Measurements from ENCODE around the gene RCOR1.

RCOR1 gene

DNA sequence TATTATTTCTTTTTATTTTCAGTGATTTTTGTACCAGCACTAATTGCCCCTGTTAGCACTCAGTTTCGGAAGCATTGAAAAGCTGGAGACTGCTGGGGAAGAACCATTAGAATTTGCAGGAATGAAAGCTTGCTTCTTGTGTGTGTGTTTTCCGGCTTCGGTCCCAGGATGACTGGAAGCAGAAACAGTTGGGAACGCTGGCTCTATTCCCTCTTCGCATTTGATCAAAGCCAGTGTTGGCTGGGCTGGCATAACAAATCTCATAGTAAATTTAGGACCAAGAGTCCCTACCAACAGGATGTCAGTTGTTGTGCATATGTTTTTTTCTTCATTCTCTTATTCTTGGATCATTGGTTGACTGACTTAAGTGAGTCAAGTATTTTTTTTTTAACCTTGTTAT, 131.2 kb downstream of the RCOR1 start:
- DNase-seq (ENCODE audit: low read depth, low spot score), result no peak

DNA sequence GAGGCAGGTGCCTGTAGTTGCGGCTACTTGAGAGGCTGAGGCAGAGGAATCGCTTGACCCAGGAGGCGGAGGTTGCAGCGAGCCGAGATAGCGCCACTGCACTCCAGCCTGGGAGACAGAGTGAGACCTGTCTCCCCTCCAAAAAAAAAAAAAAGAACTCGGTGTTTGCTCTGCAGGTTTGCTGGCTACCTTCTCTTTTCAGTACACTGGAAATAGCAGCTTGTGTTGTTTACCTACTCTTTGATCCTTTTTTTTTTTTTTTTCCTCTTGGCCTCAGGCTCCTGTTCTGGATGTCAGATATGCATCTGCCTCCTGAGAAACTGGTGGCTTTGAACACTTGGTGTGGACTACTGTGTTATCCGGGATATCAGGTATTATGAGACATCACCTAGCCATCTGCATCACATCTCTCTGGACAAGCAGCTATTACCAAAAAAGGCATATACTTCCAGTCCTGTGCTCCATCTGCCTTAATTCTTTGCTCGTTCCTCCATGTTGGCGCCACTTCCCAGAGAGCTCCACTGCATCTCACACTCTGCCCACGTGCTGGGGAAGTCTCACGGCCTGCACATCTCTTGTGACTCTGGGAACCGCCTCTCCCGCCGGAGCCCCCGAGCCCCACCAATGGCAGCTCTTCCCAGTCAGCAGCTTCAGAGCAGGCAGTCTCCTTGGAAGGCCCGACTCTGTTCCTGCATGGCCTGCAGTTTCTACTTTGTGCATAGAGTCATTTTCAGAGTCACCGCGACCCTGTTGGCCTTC, 133.9 kb downstream of the RCOR1 start:
- no peak for DNase-seq (ENCODE audit: low read depth, low spot score)

DNA sequence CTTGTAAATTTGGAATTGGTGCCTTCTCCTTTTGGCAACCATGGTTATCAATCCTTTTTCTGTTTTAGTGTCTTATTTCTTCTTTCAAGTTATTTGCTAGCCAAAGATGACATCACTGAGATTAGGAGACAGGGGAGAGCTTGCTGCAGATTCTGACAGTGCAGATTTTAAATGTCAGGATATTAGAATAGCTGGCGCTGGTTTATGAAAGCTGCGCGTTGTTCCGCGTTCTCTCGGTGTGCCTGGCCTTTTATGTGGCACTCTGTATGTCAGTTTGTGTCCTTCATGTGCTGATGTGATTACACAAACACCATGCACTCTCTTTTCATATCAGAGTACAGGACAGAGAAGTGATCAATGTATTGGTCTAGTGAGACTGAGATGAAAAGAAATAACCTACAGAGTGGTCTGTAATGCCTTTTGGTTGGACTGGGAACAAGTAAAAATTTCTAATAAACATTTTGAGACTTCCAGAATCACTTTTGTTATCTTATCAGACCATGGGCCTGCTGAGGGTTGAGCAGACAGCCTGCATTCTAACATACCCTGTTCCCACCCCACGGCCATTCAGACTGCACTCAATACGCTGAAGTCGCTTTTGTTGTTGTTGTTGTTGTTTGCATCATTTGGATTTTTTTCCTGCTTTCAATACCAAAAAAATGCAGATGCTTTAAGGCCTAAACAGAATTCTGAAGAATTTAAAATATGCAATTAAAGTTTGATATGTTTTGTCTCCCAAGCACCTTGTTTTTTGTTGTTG, 135.1 kb downstream of the RCOR1 start:
- no peak for DNase-seq (ENCODE audit: low read depth, low spot score)

DNA sequence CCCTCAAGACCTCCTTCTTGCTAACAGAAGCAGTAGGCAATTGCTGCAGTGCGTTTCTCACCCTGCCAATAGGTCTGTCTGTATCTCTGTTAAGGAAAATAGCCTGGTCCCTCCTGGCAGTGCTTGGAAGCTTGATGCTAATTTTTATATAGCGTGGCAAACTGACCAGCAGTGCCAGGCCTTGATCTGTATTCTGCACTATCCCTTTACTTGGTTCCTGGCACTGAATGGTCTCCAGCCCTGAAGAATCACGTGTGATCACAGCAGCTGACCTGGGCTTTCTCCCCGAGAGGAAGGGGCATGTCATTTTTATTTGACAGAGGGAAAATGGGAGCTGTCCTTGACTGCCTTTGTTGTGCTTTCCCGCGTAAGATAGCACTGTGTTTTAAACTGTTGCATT, 136.1 kb downstream of the RCOR1 start:
- no peak for DNase-seq (ENCODE audit: low read depth, low spot score)

DNA sequence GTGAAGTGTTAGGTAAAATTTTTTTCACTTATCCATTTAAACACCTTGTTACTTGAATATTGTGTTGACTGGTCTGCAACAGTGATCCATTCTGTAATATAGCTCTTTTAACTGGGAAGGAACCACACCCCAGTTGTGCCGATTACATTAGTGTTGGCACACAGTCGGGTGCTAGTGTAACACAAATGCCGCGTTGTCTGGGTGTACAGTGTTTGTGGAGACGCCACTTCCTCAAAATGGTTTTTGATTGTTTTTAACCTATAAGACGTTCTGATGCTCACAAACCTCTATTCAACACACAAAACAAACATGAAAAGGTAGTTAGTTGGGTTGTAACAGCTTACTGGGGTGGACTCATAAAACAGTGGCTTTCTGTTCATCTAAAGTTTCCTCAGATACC, 136.8 kb downstream of the RCOR1 start:
- no peak for DNase-seq (ENCODE audit: low read depth, low spot score)

DNA sequence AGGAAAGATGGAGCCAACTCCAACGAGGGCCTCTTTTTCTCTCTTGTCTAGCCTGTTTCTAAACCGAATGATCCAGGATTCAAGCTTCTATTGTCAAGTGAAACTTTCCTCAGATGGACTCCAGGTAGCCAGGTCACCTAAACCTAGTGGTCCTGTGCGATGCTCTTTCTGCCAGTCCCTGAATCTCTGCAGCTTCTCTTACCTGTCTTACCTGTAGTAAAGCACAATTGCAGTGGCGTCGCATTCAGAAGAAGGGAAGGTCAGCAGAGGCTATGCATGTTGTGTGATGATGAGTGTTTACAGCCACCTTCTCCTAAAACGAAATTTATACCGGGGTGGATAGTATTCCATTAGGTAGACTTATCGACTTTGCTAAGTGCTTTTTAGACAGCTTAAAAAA, 137.4 kb downstream of the RCOR1 start:
- DNase-seq (ENCODE audit: low read depth, low spot score), result no peak

DNA sequence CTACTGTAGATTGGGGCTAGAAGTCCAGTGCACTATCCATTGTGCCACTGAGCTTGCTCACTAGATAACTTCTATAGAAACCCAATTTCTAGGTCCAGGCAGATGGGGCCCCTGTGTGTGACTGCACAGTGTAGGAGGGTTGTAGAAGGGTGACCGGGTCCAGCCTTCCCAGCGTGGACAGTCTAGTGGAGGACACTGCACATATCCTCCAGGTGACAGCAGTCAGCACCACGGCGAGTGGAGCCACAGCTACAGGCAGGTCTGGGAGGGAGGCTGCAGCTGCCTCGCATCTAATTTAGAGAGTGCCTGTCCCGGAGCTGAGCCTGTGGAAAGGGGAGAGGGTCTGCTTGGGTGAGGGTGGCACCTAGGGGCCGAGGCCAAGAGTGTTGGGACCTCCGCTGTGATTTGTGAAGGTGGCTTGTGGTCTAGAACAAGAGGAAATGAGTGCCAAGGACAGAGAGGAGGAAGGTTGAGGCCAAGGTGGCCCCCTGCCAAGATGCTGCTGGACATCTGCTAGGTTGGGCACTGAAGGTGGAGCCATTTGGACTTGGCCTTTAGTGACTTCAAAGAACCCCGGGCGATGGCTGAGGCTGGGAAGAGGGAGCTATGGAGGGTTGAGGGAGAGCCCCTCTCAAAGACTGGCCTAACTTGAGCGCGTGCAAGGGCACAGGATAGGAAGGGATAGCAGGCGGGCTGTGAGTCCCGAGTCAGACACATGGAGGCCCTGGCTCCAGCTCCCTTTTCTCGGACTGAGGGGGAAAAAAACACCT, 138.8 kb downstream of the RCOR1 start:
- DNase-seq (ENCODE audit: low read depth, low spot score), result no peak

DNA sequence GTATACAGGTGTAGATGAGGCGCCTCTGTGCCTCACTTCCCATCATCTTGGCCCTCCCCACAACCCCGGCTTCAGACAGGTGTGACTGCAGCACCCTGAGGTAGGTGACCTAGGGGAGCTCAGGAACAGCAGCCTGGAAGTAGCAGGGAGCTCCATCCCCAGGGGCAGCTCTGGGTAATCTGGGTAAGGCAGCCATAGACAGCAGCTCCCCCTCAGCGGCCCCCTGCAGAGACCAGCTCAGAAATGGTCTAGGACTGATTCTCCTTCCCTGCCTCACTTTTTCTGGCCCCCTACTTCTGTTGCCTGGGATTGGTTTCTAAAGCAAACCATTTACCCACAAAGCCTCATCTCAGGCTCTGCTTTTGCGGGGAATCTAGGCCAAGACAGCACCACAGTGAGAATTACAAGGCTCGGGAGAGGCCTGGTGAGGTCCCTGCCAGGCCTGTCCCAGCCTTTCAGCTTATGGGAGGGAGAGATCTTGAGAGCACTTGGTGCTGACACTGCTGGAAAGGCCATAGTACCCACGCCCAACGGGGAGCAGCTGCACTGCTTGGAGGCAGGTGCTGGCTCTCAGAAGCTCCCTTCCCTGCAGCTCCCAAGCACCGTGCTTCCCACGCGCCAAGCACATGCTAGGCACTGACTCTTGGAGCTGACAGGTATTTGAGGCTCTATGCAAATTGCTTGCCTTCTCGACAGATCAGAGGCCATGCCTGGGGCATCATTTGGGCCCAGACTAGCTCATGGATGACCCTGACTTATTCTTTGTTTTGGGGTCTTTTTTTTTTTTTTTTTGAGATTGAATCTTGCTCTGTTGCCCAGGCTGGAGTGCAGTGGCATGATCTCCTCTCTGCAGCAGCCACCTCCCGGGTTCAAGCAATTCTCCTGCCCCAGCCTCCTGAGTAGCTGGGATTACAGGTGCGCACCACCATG, 139.7 kb downstream of the RCOR1 start:
- DNase-seq (ENCODE audit: low read depth, low spot score), result no peak

DNA sequence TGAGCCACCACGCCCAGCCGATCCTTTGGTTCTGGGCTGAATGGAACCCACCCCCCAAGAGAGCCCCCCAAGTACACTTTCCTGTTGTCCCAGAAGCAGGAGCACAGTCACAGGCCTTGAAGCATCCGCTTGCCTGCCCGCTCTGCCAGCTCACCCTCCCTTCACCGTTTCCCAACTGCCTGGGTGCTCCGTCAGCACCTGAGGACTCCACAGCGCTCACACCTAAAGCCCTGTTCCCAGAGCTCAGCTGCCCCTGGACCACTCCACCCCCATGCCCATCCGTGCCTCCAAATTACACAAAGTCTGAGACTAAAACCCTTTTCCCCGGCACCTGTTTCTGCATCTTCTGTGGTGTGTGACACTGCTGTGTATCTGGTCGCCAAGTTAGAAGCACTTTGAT, 140.5 kb downstream of the RCOR1 start:
- no peak for DNase-seq (ENCODE audit: low read depth, low spot score)

DNA sequence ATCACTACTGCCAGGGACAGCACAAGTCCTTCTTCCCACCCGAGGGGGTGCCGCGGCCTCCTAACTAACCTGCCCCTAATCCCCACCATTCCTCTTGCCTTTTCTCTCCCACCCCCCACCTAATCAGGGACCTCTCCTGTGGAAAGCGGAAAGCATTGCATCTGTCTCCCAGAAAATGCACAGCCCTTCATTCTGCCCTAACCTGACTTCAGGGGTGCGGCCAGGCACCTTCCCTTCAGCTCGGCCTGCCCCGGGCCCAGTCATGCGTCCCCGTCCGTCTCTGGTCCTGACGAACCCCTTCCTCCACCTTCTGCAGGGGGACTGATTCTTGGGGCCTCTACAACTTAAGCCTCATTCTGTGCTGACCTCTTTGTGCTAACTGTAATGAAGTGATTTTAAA, 140.9 kb downstream of the RCOR1 start:
- DNase-seq (ENCODE audit: low read depth, low spot score), result no peak

DNA sequence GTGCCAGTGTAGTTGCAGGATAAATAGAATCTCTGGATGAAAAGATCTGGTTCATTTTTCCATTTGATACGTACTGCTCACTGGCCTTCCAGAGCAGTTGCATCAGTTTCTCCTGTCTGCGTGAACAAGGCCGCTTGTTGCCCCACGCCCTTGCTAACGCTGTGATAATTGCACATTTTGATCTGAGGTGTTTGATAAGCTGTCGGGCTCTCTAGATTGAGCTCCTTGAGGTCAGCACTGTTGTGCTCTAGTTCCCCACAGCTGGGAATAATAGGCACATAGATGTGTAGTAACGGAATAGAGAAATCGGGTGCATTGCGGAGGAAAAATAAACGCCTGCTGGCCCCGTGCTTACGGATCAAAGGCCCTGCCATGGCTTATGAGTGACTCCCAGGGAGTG, 142.0 kb downstream of the RCOR1 start:
- DNase-seq (ENCODE audit: low read depth, low spot score), result no peak

DNA sequence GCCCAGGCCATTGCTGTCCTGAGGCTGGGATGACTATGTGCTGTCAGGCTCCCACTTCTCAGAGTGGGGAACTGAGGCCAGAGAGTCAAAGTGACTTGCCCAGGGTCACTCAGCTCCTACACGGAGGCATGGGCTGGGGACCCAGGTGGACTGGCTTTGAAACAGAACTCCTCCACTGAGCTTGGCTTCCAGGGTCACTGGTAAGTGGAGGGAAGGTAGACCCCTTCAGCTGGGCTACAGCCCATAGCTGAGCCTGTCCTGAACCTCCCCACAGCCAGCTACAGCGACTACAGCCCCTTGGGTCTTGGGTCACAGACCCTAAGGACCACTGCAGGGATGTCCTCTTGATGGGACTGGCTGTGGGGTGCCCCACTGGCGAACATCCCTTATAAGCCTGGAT, 144.5 kb downstream of the RCOR1 start:
- DNase-seq (ENCODE audit: low read depth, low spot score), result no peak

DNA sequence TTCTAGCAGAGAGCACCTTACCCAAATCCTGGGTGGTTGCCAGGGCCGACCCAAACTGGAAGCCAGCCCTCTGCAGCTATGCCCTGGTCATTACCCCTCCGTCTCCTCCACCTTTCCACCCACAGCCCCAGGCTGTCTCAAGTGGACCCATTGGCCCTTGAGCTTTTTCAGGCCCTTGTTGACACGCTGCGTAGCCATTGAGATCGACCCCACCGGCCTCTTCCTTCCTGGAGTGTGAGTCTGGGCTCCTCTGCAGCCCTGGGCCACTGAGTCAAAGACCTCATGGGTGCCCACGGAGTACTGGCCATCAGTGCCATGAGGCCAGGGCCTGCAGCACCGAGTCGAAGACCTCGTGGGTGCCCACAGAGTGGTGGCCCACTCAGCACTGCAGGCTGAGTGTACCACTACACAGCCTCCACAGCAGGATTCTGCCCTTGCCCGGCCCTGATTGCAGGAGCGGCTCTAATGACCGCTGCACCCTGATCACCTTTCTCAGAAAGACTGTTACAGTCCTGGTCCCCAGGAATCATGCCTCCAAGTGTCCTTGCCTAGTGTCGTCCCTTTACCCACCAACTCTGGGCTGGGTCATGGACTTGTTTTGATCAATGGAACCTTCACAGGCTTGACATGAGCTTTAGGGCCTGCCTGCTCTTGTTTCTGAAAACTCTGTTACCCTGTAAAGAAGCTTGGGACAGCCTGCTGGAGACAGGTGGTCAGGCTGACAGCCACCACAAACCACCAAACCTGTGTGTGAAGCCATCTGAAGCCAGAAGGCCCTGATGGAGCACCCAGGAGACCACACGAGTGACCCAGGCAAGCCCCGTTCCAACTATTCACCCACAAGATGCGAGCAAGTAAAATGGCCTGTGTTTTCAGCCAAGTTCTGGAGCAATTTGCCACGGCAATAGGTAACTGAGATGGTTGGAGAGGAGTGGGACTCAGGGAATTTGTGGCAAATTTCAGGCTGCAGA, 145.2 kb downstream of the RCOR1 start:
- no peak for DNase-seq (ENCODE audit: low read depth, low spot score)

DNA sequence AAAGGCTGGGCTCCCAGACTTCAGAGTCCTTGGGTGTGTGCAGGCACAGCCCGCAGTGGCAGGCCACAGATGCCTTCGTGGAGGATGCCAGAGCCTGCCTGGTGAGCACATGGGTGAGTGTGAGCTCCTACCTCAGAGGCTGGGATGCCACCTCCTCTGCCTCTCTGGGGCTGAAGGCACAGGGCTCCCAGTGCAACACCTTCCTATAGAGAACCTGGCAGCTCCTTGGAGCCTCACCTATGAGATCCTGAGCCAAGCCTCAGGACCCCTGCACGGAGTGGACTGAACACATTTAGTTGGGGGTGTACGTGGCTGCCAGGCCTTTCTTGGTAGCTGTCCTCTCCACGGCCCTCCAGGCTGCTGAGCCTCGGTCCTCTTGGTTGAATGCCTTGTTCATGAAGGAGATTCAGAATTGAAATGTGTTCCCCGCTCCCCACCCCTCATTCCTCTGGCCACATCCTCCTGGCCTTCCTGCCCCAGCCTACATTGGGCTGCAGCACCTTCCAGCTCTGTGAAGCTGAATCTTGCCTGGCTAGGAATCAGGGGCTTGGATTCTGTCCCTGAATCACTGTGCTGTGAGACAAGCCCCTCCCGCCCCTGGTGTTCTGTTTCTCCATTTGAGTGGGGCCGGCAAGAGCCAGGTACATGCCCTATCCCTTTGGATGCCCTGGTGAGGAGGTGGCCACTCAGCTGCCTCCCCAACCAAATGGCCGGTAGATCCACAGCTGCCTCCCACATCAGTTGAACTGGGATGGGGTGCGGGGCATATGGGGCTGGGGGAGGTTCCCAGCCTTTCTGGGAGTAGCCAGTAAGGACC, 146.1 kb downstream of the RCOR1 start:
- DNase-seq (ENCODE audit: low read depth, low spot score), result no peak

DNA sequence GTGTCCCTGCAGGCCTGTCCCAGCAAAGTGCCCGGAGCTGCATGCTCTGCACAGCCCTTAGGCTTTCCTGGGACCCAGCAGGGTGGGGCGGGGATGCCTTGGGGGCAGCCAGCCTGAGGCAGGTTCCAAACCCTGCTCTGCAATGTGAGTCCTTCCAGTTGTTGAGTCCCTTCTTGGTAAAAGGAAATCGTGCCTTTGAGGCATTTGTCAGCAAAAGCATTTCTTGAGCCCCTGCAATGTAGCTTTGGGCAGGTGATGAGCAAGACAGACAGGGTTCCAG, 146.7 kb downstream of the RCOR1 start:
- DNase-seq (ENCODE audit: low read depth, low spot score), result no peak

DNA sequence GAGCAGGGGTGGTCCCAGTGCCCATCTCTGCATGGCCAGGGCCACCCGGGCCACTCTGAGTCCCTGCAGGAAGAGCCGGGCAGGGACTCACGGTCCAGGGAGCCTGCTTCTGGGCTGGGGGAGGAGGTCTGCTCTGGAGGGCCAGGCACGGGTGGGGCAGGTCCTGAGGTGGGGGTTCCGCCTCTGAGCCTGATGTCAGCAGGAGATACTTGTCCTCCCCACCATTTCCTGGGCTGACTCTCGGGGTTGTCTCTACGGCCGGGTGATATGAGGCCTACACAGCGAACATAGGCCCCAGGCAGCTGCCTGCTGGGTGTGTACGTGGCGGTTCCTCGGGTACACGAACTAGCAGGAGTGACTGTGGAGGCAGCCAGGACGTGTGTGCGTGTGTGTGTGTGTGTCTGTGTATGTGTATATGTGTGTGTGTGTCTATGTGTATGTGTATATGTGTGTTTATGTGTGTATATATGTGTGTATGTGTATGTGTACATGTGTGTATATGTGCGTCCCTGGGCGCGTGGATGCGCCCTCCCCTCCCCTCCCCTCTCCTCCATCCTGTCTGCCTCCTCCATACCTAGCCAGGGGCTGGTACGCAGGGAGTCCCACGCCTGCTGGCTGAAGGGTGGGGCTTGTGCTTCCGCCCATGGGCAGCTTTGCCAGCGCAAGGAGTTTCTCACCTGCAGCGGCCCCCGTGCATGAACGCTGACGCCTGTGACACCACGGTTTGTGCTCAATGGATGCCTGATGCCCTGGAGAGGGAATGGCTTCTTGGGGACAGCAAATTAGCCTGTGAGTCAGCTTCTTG, 154.4 kb downstream of the RCOR1 start:
- no peak for DNase-seq (ENCODE audit: low read depth, low spot score)

DNA sequence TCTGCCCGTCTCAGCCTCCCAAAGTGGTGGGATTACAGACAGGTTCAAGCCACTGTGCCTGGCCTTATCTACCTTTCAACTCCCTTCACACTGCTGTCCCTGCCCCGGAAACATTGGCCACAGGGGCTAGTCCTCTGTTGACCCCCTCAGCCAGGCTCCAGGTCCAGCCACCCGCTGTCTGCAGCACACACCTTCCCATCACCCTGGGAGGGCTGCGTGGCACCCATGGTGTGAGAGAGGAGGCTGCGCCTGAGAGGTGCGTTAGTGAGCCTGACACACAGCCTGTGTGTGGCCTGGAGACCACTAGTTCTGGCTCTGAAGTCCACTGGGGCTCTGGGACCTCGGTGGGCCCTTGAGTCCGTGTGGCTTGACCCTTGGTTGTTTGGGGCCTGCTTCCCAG, 156.4 kb downstream of the RCOR1 start:
- DNase-seq (ENCODE audit: low read depth, low spot score), result no peak

DNA sequence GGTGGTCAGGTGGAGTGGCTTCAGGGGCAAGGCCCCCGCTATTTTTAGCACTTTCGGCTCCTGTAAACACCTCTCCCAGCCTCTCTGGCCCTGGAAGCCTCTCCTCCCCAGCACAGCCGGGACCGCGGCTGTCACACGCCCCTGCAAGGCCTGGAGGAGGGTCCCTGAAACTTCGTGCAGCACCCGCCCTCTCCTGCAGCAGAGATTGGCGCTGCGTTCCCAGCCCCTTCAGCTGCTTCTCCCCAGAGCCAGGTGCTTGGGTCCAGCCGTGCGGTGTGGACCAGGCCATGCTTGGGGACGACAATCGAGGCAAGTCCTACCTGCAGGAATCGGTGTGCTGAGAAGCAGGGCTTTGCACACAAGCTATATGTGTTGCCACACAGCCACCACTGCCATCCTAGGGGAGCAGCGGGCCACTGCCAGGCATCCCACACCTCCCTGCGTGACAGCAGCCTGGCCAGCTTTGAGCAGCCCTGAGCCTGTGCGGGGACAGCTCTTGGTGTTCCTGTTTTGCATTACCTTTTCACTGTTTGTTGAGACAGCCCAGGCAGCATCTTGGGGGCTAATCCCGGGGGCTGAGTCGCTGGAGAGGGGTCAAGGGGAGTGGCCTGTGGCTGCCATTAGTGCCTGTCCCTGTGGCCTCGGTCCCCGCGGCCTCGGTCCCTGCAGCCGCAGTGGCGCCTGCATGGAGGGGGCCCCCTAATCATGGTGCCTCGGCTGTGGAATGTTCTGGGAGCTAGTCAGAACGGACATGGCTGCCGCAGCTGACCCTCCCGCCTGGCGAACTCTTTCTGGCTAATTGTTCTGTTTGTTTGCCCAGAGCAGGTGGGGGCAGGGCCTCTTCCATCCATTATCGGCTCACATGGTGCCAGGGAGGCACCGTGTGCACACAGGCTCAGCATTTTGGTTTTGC, 157.2 kb downstream of the RCOR1 start:
- DNase-seq (ENCODE audit: low read depth, low spot score), result peak; percentile 17

All from astrocyte of the hippocampus (primary cell).